K562 (cell line): ENCODE results near the gene EXOC3L1. TPM values are rescaled to one million over a fixed set of nuclear protein-coding genes. Genes with fewer than 3 reads are reported as not detected.
A peak's percentile ranks its signal among the peaks of the same experiment; 100 is the strongest.

Source experiments
- MCM2 ChIP-seq: fragments of 450-650 bp; IDR thresholded peaks from 2 replicates; pipeline ENCODE4 v1.6.1; 2017; ENCODE audit warnings: low read depth, mild to moderate bottlenecking
- NELFE ChIP-seq: IDR thresholded peaks from 2 replicates; pipeline ENCODE4 v1.6.1; 2011; ENCODE audit warnings: mild to moderate bottlenecking; ENCODE audit not compliant: insufficient read depth, insufficient read length
- NFE2 ChIP-seq: IDR thresholded peaks from 2 replicates; pipeline ENCODE4 v1.6.1; 2014; ENCODE audit warnings: antibody characterized with exemption, low read depth
- NR2C2 ChIP-seq, 2 experiments: fragments of 200-800 bp in 1 of 2; sonication (Bioruptor generic) in 1 of 2; sonication (generic) in 1 of 2; formaldehyde crosslinking in 1 of 2; IDR thresholded peaks; 2 replicates each; pipeline versions ENCODE4 v1.6.1 to v1.8.0; 2016 to 2022; ENCODE audit warnings: mild to moderate bottlenecking in 1 of 2, missing compliant biosample characterization in 1 of 2, missing genetic modification characterization in 1 of 2, missing genetic modification reagents in 1 of 2
- PHB ChIP-seq: fragments of 250-450 bp; sonication (Bioruptor Pico); IDR thresholded peaks from 2 replicates; pipeline ENCODE4 v1.5.0; 2021
- PHF21A ChIP-seq: fragments of 450-650 bp; IDR thresholded peaks from 2 replicates; pipeline ENCODE4 v1.6.1; 2017; ENCODE audit warnings: low read depth, borderline replicate concordance
- PML ChIP-seq: IDR thresholded peaks from 2 replicates; pipeline ENCODE4 v1.6.1; 2012; ENCODE audit warnings: low read length, inconsistent platforms
- PRPF4 ChIP-seq: fragments of 200-400 bp; formaldehyde crosslinking; IDR thresholded peaks from one replicate; pipeline ENCODE4 v1.6.1; 2017; ENCODE audit warnings: low read length, low read depth, mild to moderate bottlenecking; ENCODE audit not compliant: insufficient read depth, poor library complexity, severe bottlenecking
- RAD51 ChIP-seq: fragments of 450-650 bp; IDR thresholded peaks from 2 replicates; pipeline ENCODE4 v1.7.1; 2016; ENCODE audit warnings: low read depth, mild to moderate bottlenecking, borderline replicate concordance
- RB1 ChIP-seq: fragments of 450-650 bp; IDR thresholded peaks from 2 replicates; pipeline ENCODE4 v1.6.1; 2017; ENCODE audit warnings: low read depth, mild to moderate bottlenecking
- RBM17 ChIP-seq: fragments of 200-400 bp; formaldehyde crosslinking; IDR thresholded peaks from 2 replicates; pipeline ENCODE4 v1.6.1; 2017; ENCODE audit warnings: low read depth, mild to moderate bottlenecking, low read length, borderline replicate concordance
- RUNX1 ChIP-seq: sonication (generic); IDR thresholded peaks from 2 replicates; pipeline ENCODE4 v1.6.1; 2016; ENCODE audit warnings: antibody characterized with exemption, low read depth
- SAFB2 ChIP-seq: fragments of 200-400 bp; formaldehyde crosslinking; IDR thresholded peaks from 2 replicates; pipeline ENCODE4 v1.6.1; 2018; ENCODE audit warnings: borderline replicate concordance, low read length, low read depth, moderate library complexity; ENCODE audit not compliant: severe bottlenecking
- SMAD1 ChIP-seq: fragments of 150-350 bp; IDR thresholded peaks from 2 replicates; pipeline ENCODE4 v1.6.1; 2014; ENCODE audit warnings: low read length, low read depth; ENCODE audit not compliant: partially characterized antibody
- SMC3 ChIP-seq: conservative IDR thresholded peaks from 2 replicates; pipeline ENCODE4 v1.6.1; 2011; ENCODE audit warnings: low read depth, low read length, improper control_type of control experiment; ENCODE audit not compliant: insufficient read depth
- THAP7 ChIP-seq: fragments of 250-450 bp; sonication (Bioruptor Pico); IDR thresholded peaks from 2 replicates; pipeline ENCODE4 v1.5.0; 2021
- ZBTB40 ChIP-seq, 2 experiments: fragments of 450-650 bp in 1 of 2; sonication (generic) in 1 of 2; formaldehyde crosslinking in 1 of 2; IDR thresholded peaks; 2 replicates each; pipeline versions ENCODE4 v1.7.1 to v1.9.0; 2016 to 2022; ENCODE audit warnings: inconsistent platforms in 1 of 2, mild to moderate bottlenecking in 1 of 2, missing genetic modification reagents in 1 of 2
- ZNF696 ChIP-seq: fragments of 250-450 bp; sonication (Bioruptor Pico); conservative IDR thresholded peaks from 2 replicates; pipeline ENCODE4 v1.4.0; 2020; ENCODE audit warnings: mild to moderate bottlenecking, moderate library complexity
- ZNF77 ChIP-seq: fragments of 250-450 bp; sonication (Bioruptor Pico); IDR thresholded peaks from 2 replicates; pipeline ENCODE4 v1.5.0; 2020
- polyA plus RNA-seq, 8 experiments: library from polyadenylated mRNA; depleted of rRNA in 4 of 8; stranded (reverse) in 5 of 8; unstranded in 3 of 8; fragments of >200 nt; fragmentation: Nextera tagmentation in 2 of 8; fragmentation: Illumina TruSeq in 1 of 8; extraction: Ambion mirVana in 2 of 8; extraction: Trizol in 1 of 8; gene quantifications; 2 replicates each; pipeline versions ENCODE4 v1.2.1 to v1.2.3, GENCODE V29; 2011 to 2014; ENCODE audit warnings: inconsistent platforms in 1 of 8, missing spikeins in 1 of 8
- total RNA-seq, 7 experiments: library from RNA; depleted of rRNA in 6 of 7; stranded (reverse); fragments of >200 nt in 6 of 7; fragmentation: Illumina TruSeq in 2 of 7; extraction: Trizol in 2 of 7; gene quantifications; 2 replicates each; pipeline versions ENCODE4 v1.2.1 to v1.2.3, GENCODE V29; 2011 to 2021; ENCODE audit warnings: low replicate concordance in 1 of 7

Gene EXOC3L1
- total and polyA plus RNA-seq, 9 of the 15 experiments (the other 6 are each of a cell fraction or from before 2014, with no cell fraction given): 0.08 TPM; not detected in 8

- TF ChIP-seq ZBTB40 (IDR thresholded peaks at IDR 0.05): 0 out of 2 replicates have a peak, but pooled peaks have one; percentile 20
- no peak for TF ChIP-seq ZBTB40 (CRISPR knock-in tag; IDR thresholded peaks at IDR 0.05)
- no peak for TF ChIP-seq ZNF696 (CRISPR knock-in tag)
- no peak for TF ChIP-seq RUNX1
- TF ChIP-seq RB1: peak; percentile 83
- TF ChIP-seq SMC3: no peak
- TF ChIP-seq PHF21A: no peak
- no peak for TF ChIP-seq THAP7 (CRISPR knock-in tag)
- TF ChIP-seq NFE2: no peak
- TF ChIP-seq ZNF77: no peak
- no peak for TF ChIP-seq SMAD1
- TF ChIP-seq RBM17: no peak
- TF ChIP-seq SAFB2: no peak
- TF ChIP-seq PHB (CRISPR knock-in tag): no peak
- no peak for TF ChIP-seq NR2C2 (CRISPR knock-in tag; IDR thresholded peaks at IDR 0.05)
- TF ChIP-seq NR2C2 (tag; IDR thresholded peaks at IDR 0.05): no peak
- TF ChIP-seq NELFE: no peak
- TF ChIP-seq PML: peak; percentile 43; the same call in 1 of the 2 replicates
- TF ChIP-seq PRPF4: no peak
- no peak for TF ChIP-seq RAD51
- no peak for TF ChIP-seq MCM2
These were observed 6.1 kb downstream of the EXOC3L1 start, which contains the start of gene MATCAP1 (continued) for GRCh38 chr16:67183627-67184452.
